Lower lobe of right lung (tissue), 2 donors: ENCODE results near the gene MAP7. TPM values are rescaled to one million over a fixed set of nuclear protein-coding genes. Genes with fewer than 3 reads are reported as not detected.
A peak's percentile ranks its signal among the peaks of the same experiment; 100 is the strongest.

Experiments used
- ATAC-seq, 2 donors: fragments of 200-7000 bp; cut with Tn5 transposase; one replicate each; pipeline ENCODE4 v1.9.1; 2020 to 2022; ENCODE audit warnings: mild to moderate bottlenecking in 2 of 2, moderate library complexity in 2 of 2
- DNase-seq: peaks from one replicate; pipeline ENCODE4 v3.0.0-alpha.2; 2020
- H3K27ac ChIP-seq: fragments of 200-600 bp; one replicate; pipeline ENCODE4 v1.8.0; 2022
- H3K27me3 ChIP-seq: fragments of 200-600 bp; one replicate; pipeline ENCODE4 v1.8.0; 2022; ENCODE audit warnings: low read depth
- H3K36me3 ChIP-seq: fragments of 200-600 bp; one replicate; pipeline ENCODE4 v1.8.0; 2022; ENCODE audit warnings: mild to moderate bottlenecking
- H3K4me1 ChIP-seq: fragments of 200-600 bp; one replicate; pipeline ENCODE4 v1.8.0; 2022
- H3K4me3 ChIP-seq: fragments of 200-600 bp; one replicate; pipeline ENCODE4 v1.8.0; 2022; ENCODE audit warnings: mild to moderate bottlenecking
- H3K9me3 ChIP-seq: fragments of 200-600 bp; one replicate; pipeline ENCODE4 v1.8.0; 2022
- intact Hi-C: fragments of 100-400 bp; cut with DNase I; formaldehyde crosslinking; loops from one replicate; pipeline ENCODE4 v1.11.0; 2022
- total RNA-seq: library from RNA; stranded (reverse); fragmentation: NEBNext Ultra II Directional; extraction: Animal tissue kit (Norgen Biotek cat#: 25700); gene quantifications from one replicate; pipeline ENCODE4 v1.2.1, GENCODE V29; 2021
- TF ChIP-seq, protein P1 (sequence below): fragments of 200-600 bp; IDR thresholded peaks from one replicate; pipeline ENCODE4 v1.8.0; 2022; ENCODE audit warnings: antibody characterized with exemption, mild to moderate bottlenecking
- donor health status: DM: no; HTN: yes; CAD: no; lungs with severe emphysema.

Gene MAP7
- total RNA-seq, 1 donor from 2014 or later, result 18.3 TPM

DNA sequence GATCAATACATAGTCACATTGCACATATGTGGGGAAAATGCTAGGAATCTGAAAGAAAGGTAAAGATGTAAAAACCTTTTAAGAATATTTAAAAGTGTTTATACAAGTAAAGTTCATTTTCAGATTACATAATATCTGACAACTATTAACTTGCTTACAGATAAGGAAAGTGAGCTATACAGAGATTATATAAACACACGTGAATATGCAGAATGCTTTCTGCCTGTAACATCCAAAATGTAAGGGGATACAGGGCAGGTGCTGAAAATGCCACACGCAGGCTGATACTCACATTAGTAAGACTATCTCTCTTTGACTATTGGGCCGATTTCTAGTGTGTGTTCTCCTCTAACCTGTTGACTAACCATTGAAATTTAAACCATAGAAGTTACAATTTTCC, 17.9 kb upstream of the MAP7 start:
- Histone ChIP-seq H3K4me3 (no peak overlapping the region), H3K9me3 (no peaks in the 10 kb centered on the region), H3K36me3 (peaks cover 46% of the 10 kb centered on the region), H3K4me1 (no peaks in the 10 kb centered on the region), H3K27me3 (no peaks in the 10 kb centered on the region), H3K27ac (no peak overlapping the region)
- no peak for ATAC-seq
- TF ChIP-seq, protein P1, sequence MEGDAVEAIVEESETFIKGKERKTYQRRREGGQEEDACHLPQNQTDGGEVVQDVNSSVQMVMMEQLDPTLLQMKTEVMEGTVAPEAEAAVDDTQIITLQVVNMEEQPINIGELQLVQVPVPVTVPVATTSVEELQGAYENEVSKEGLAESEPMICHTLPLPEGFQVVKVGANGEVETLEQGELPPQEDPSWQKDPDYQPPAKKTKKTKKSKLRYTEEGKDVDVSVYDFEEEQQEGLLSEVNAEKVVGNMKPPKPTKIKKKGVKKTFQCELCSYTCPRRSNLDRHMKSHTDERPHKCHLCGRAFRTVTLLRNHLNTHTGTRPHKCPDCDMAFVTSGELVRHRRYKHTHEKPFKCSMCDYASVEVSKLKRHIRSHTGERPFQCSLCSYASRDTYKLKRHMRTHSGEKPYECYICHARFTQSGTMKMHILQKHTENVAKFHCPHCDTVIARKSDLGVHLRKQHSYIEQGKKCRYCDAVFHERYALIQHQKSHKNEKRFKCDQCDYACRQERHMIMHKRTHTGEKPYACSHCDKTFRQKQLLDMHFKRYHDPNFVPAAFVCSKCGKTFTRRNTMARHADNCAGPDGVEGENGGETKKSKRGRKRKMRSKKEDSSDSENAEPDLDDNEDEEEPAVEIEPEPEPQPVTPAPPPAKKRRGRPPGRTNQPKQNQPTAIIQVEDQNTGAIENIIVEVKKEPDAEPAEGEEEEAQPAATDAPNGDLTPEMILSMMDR, result no peak
- intact Hi-C loops, result no loop called here
- no peak for DNase-seq

DNA sequence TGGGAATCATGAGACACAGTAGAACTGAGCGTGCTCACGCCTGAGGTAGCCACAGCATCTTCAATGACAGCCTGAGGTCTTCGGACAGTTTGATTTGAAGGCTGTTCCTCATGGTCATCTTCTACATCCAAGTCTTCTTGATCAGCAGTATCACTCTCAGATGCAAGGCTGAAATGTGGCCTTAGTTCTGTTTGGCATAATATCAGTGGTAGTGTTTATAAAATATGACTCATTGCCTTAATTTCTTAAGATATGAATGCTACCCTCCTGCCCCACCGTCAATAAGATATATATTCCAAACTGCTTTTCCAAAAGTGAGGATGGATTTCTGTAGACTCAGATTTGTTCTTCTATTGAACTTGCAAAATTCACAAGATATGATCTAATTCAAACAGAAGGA, 17.5 kb upstream of the MAP7 start:
- Histone ChIP-seq H3K36me3 (peaks cover 46% of the 10 kb centered on the region), H3K9me3 (no peaks in the 10 kb centered on the region), H3K27ac (no peak overlapping the region), H3K4me3 (no peak overlapping the region), H3K27me3 (no peaks in the 10 kb centered on the region), H3K4me1 (no peaks in the 10 kb centered on the region)
- intact Hi-C loops, result no loop called here
- DNase-seq, result no peak
- TF ChIP-seq, protein P1, result no peak
- no peak for ATAC-seq

DNA sequence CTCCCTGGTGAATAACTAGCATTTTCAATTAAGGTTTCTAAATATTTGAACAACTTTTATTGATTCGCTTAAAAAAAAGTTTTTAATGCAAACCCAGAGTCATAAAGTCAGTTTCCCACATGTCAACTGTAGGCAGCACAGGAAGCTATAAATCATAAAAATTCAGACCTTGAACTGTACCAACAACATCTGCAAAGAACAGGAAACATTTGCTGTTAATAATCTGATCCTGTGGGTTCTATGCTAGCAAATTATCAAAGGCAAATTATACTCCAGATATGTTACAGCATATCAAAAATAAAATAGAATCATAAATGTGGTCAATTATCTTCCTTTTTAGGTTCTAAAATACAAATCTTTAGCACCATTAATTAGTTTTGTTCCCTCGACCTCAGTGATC, 16.6 kb upstream of the MAP7 start:
- intact Hi-C loops, result no loop called here
- H3K36me3 ChIP-seq, result peaks cover 54% of the 10 kb centered on the region
- TF ChIP-seq, protein P1, result no peak
- no peak overlapping the region for H3K27ac ChIP-seq
- no peak overlapping the region for H3K4me3 ChIP-seq
- no peaks in the 10 kb centered on the region for H3K4me1 ChIP-seq
- ATAC-seq (no peak), DNase-seq (no peak)
- H3K27me3 ChIP-seq, result no peaks in the 10 kb centered on the region
- H3K9me3 ChIP-seq, result no peaks in the 10 kb centered on the region

DNA sequence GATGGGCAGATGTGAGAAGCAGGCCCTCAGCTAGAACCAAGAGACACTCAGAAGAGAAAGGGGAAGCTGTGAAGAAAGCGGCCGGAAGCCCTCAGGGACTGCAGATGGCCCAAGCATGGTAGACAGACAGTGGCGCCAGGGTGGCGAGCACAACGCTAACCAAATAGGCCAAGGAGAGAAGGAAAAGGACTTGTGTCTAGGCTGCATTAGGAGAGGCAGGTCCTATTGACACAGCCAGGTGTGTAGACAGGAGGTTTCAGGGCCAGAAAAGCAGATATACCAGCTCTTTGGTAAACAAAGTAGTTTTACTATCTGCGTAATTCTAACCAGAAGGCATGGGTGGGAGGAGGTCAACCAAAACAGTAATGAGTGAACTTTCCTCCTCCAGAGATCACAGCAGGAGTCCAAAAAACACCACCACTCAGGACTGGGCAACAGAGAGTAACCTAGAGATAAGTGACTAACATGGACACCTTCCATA, 15.8 kb upstream of the MAP7 start:
- Histone ChIP-seq H3K9me3 (no peaks in the 10 kb centered on the region), H3K27ac (no peak overlapping the region), H3K36me3 (peaks cover 62% of the 10 kb centered on the region), H3K4me1 (no peaks in the 10 kb centered on the region), H3K4me3 (no peak overlapping the region), H3K27me3 (no peaks in the 10 kb centered on the region)
- ATAC-seq (no peak), DNase-seq (peak; percentile 61)
- intact Hi-C loops, result no loop called here
- TF ChIP-seq, protein P1, result no peak

DNA sequence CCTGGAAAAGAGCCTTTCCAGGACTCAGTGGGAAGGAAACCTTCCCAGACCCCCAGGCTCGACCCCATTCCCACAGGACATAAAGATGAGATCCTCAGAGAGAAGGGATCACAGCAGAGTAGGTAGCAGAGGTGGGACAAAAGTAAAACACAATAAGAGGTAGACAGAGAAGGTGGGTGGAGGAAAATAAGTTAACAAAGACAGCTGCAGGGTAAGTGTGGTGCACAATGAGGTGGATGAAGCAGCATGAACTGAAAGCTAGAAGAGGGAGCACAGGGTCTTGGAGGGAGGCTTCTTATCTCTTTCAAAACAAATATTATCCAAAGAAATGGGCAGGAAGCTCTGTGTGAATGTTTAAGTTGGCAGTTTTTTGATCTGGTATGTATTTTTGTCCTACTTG, 14.0 kb upstream of the MAP7 start:
- TF ChIP-seq, protein P1, result no peak
- Histone ChIP-seq H3K4me1 (no peaks in the 10 kb centered on the region), H3K4me3 (no peak overlapping the region), H3K36me3 (peaks cover 80% of the 10 kb centered on the region), H3K27ac (no peak overlapping the region), H3K27me3 (no peaks in the 10 kb centered on the region), H3K9me3 (no peaks in the 10 kb centered on the region)
- DNase-seq (no peak), ATAC-seq (no peak)
- intact Hi-C loops, result no loop called here
